Coronary artery (tissue), 2 donors: Measurements from ENCODE around the gene TWIST2.

Source experiments
- DNase-seq: peaks from one replicate; pipeline ENCODE4 v3.0.0-alpha.2; 2017; ENCODE audit warnings: low spot score
- H3K27ac ChIP-seq, 2 donors: fragments of 200-600 bp; sonication (generic); one replicate each; pipeline ENCODE4 v1.5.1; 2016 to 2019
- H3K4me3 ChIP-seq: fragments of 200-600 bp; sonication (generic); 2 replicates; pipeline ENCODE4 v1.5.1; 2016; ENCODE audit warnings: mild to moderate bottlenecking, moderate library complexity
- CTCF ChIP-seq: fragments of 200-600 bp; sonication (generic); IDR thresholded peaks from one replicate; pipeline ENCODE4 v1.5.1; 2019; ENCODE audit warnings: antibody characterized with exemption

The TWIST2 gene

DNA sequence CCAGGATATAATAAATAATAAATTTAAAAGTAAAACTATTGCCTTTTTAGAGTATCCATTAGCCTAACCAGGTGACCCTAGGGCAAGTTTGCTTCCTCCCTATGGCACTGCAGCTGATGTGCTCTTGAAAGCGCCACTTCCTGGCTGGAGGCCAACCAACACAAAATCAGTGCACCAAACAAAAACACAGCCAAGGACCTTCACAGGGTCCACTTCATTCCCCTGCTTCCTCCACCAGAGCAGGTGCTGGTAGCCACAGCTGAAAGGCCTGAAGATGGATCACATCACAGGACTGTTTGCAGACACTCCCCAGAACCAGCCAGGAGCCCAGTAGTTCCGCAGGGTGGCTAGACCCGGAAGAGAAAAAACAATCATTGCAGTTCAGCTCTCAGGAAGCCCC lies 108.8 kb downstream of the TWIST2 start:
- Histone ChIP-seq H3K4me3 (no peak overlapping the region), H3K27ac (no peak overlapping the region)
- no peak for DNase-seq
- TF ChIP-seq CTCF: no peak
